ENCODE measurements around the gene EXT2.

DNA sequence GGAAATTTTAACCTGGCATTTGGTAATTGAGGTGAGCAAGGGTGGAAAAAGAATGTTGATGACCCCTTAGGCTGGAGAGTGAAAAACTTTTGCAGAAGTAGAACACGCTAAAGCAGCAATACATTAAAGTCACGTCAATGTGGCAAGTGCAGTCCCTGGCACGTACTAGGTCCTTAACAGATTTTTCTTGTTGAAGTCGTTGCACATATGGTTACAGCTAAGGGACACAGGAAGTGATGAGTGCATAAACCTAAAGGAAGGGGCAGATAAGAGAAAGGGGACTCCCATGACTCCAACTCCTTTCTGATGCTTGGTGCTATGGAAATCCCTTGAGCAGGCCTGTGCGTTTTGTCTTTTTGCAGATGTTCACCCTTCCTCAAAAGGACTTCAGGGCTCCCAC lies 28.2 kb upstream of the EXT2 start:
- TF ChIP-seq CTCF (conservative IDR thresholded peaks at IDR 0.05 in 1 of 2, IDR thresholded peaks at IDR 0.05 in 1 of 2; ENCODE audit: low read depth in 1 of 2, low read length in 2 of 2) (no peak), EZH2 (IDR thresholded peaks at IDR 0.05; ENCODE audit: low read length, missing control alignments) (no peak)
